ENCODE data around the gene MANBA. TPM values are rescaled to one million over a fixed set of nuclear protein-coding genes. Genes with fewer than 3 reads are reported as not detected.

MANBA gene
- total RNA-seq, 1 experiment from 2014 or later = 4.0 TPM

DNA sequence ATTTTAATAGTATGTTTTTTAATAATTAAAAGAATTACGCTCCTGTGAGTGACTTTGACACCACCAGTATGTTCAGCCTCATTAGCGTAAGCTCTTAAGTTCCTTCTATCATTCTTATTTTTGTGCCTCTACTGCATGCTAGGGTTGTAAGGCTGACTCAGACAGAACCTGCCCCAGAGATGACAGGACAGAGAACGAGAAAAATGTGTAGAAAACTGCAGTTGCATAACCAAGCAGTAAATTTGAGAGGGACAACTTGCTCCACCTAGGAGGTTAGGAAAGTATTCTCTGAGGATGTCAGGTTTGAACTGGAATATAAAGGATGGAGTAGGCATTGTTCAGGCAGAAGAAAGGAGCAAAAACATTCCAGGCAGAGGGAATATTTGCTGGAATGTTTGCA, 160.9 kb downstream of the MANBA start:
- ChIA-PET POLR2A (ENCODE audit: low non-redundant PET) (no interaction called here), CTCF (no interaction called here)
- Histone ChIP-seq H3K9me3 (ENCODE audit: low read depth, low read length, poor library complexity, severe bottlenecking) (no peaks in the 10 kb centered on the region), H3K27me3 (replicated peaks; ENCODE audit: insufficient read depth, low read depth, low read length, poor library complexity) (no peaks in the 10 kb centered on the region), H3K4me1 (ENCODE audit: insufficient read depth, low read length, poor library complexity, severe bottlenecking) (no peaks in the 10 kb centered on the region), H3K36me3 (ENCODE audit: insufficient read depth, low read length, poor library complexity, severe bottlenecking) (peaks cover 4% of the 10 kb centered on the region), H3K27ac (ENCODE audit: low read depth, low read length, poor library complexity, severe bottlenecking) (no peak overlapping the region), H3K4me3 (ENCODE audit: low read depth, low read length, poor library complexity, severe bottlenecking) (no peak overlapping the region)
- TF ChIP-seq, protein P1, sequence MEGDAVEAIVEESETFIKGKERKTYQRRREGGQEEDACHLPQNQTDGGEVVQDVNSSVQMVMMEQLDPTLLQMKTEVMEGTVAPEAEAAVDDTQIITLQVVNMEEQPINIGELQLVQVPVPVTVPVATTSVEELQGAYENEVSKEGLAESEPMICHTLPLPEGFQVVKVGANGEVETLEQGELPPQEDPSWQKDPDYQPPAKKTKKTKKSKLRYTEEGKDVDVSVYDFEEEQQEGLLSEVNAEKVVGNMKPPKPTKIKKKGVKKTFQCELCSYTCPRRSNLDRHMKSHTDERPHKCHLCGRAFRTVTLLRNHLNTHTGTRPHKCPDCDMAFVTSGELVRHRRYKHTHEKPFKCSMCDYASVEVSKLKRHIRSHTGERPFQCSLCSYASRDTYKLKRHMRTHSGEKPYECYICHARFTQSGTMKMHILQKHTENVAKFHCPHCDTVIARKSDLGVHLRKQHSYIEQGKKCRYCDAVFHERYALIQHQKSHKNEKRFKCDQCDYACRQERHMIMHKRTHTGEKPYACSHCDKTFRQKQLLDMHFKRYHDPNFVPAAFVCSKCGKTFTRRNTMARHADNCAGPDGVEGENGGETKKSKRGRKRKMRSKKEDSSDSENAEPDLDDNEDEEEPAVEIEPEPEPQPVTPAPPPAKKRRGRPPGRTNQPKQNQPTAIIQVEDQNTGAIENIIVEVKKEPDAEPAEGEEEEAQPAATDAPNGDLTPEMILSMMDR (conservative IDR thresholded peaks at IDR 0.05; ENCODE audit: low read depth, low read length) = no peak
- TF ChIP-seq EZH2 (IDR thresholded peaks at IDR 0.05; ENCODE audit: borderline replicate concordance, low read depth, low read length, poor library complexity, severe bottlenecking) = no peak
- intact Hi-C loops (cut with micrococcal nuclease; ENCODE audit: unreplicated experiment) = no loop called here
- no peak for DNase-seq (ENCODE audit: low spot score)
- no TSS peak for BruUV-seq (replicated peaks)

DNA sequence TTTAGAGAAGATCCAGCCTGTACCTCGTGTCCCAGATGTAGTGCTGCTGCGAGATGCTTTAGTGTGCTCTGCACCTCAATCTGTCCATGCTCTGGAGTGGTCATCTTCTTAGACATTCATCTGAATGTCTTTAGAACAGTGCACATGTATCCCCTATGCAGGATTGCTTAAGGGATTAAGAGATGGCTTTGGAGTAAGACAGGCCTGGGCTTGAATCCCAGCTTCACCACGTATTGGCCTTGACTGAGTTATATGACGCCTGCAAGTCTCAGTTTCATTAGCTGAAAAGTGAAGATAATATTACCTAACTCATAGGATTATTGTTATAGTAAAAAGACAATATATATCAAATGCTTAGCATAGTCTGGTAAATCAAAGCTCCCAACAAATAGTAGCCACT, 161.3 kb downstream of the MANBA start:
- POLR2A ChIA-PET (ENCODE audit: low non-redundant PET) = no interaction called here

DNA sequence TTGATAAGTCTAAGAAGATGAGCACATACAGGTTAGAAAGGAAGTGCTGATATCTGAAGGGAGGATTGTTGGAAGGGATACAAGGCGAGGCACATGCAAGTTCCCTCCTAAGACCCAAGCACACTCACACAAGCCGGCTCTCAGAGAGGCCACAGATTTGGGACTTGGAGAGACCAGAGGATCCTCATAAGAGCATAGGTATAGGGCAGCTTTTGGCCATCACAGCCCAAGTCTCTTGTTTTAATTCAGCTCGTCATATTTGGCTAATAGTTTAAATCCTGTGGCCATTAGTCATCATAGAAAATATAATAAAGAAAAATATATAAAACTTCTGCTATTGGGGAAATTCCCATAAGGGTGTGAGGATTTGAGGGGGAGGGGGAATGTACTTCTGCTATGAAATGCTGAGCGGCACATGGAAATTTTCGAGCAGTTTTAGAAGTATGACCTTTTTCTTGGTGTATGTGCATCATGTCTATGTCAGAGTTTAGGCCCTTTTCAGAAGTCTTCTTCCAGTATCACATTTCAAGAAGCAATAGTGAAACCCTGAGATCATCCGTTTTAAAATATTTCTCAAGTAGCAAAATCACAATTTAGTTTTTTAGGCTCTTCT, 161.9 kb downstream of the MANBA start:
- ChIA-PET POLR2A (ENCODE audit: low non-redundant PET) (no interaction called here), CTCF (no interaction called here)
- no peaks in the 10 kb centered on the region for H3K9me3 ChIP-seq (ENCODE audit: low read depth, low read length, poor library complexity, severe bottlenecking)
- H3K27ac ChIP-seq (ENCODE audit: low read depth, low read length, poor library complexity, severe bottlenecking) = no peak overlapping the region
- no peak for DNase-seq (ENCODE audit: low spot score)
- TF ChIP-seq, protein P1 (conservative IDR thresholded peaks at IDR 0.05; ENCODE audit: low read depth, low read length) = no peak
- no peak for TF ChIP-seq EZH2 (IDR thresholded peaks at IDR 0.05; ENCODE audit: borderline replicate concordance, low read depth, low read length, poor library complexity, severe bottlenecking)
- H3K27me3 ChIP-seq (replicated peaks; ENCODE audit: insufficient read depth, low read depth, low read length, poor library complexity) = no peaks in the 10 kb centered on the region
- intact Hi-C loops (cut with micrococcal nuclease; ENCODE audit: unreplicated experiment) = no loop called here
- peaks cover 4% of the 10 kb centered on the region for H3K36me3 ChIP-seq (ENCODE audit: insufficient read depth, low read length, poor library complexity, severe bottlenecking)
- H3K4me1 ChIP-seq (ENCODE audit: insufficient read depth, low read length, poor library complexity, severe bottlenecking) = no peaks in the 10 kb centered on the region
- no peak overlapping the region for H3K4me3 ChIP-seq (ENCODE audit: low read depth, low read length, poor library complexity, severe bottlenecking)
- no TSS peak for BruUV-seq (replicated peaks)

More for the DNA sequence above, 161.3 kb downstream of the MANBA start:
- no peaks in the 10 kb centered on the region for H3K4me1 ChIP-seq (ENCODE audit: insufficient read depth, low read length, poor library complexity, severe bottlenecking)
- no peaks in the 10 kb centered on the region for H3K27me3 ChIP-seq (replicated peaks; ENCODE audit: insufficient read depth, low read depth, low read length, poor library complexity)
- BruUV-seq (replicated peaks) = no TSS peak
- H3K36me3 ChIP-seq (ENCODE audit: insufficient read depth, low read length, poor library complexity, severe bottlenecking) = peaks cover 4% of the 10 kb centered on the region
- no peak overlapping the region for H3K4me3 ChIP-seq (ENCODE audit: low read depth, low read length, poor library complexity, severe bottlenecking)
- TF ChIP-seq, protein P1 (conservative IDR thresholded peaks at IDR 0.05; ENCODE audit: low read depth, low read length) = no peak
- no peak for TF ChIP-seq EZH2 (IDR thresholded peaks at IDR 0.05; ENCODE audit: borderline replicate concordance, low read depth, low read length, poor library complexity, severe bottlenecking)
- CTCF ChIA-PET = no interaction called here
- intact Hi-C loops (cut with micrococcal nuclease; ENCODE audit: unreplicated experiment) = no loop called here
- H3K27ac ChIP-seq (ENCODE audit: low read depth, low read length, poor library complexity, severe bottlenecking) = no peak overlapping the region
- no peaks in the 10 kb centered on the region for H3K9me3 ChIP-seq (ENCODE audit: low read depth, low read length, poor library complexity, severe bottlenecking)
- no peak for DNase-seq (ENCODE audit: low spot score)
